ENCODE measurements around the gene FBXL19. TPM values are rescaled to one million over a fixed set of nuclear protein-coding genes. Genes with fewer than 3 reads are reported as not detected.

FBXL19 gene
- total and polyA plus RNA-seq, 2 of the 13 experiments (the other 11 are each of a cell fraction or from before 2014, with no cell fraction given): 6.0 to 13.7 TPM

GRCh38 chr16:30896889-30897733 lies 26.3 kb upstream of the FBXL19 start (continued):
- TF ChIP-seq GFI1 (CRISPR knock-in tag; IDR thresholded peaks at IDR 0.05; ENCODE audit: borderline replicate concordance): no peak
- TF ChIP-seq MAX (IDR thresholded peaks at IDR 0.05): 0 out of 2 replicates have a peak, but pooled peaks have one; percentile 34
- TF ChIP-seq ZNF414 (CRISPR knock-in tag; IDR thresholded peaks at IDR 0.05): no peak; the same call in 1 of the 2 replicates
- TF ChIP-seq ZNF230 (CRISPR knock-in tag; IDR thresholded peaks at IDR 0.05): peak; percentile 66; the same call in 1 of the 2 replicates
- TF ChIP-seq FOSL2 (CRISPR knock-in tag; IDR thresholded peaks at IDR 0.05): peak; percentile 57; the same call in 1 of the 2 replicates
- TF ChIP-seq U2AF1 (optimal IDR thresholded peaks at IDR 0.05; ENCODE audit: low read depth, low read length): no peak
- TF ChIP-seq RBM22 (optimal IDR thresholded peaks at IDR 0.05; ENCODE audit: low read length): no peak
- peak; percentile 99 for TF ChIP-seq CREM (IDR thresholded peaks at IDR 0.05)
- TF ChIP-seq CREM (CRISPR knock-in tag; IDR thresholded peaks at IDR 0.05): no peak
- 0 out of 2 replicates have a peak, but pooled peaks have one; percentile 37 for TF ChIP-seq ELF4 (CRISPR knock-in tag; IDR thresholded peaks at IDR 0.05; ENCODE audit: borderline replicate concordance)
- TF ChIP-seq JUNB (CRISPR knock-in tag; IDR thresholded peaks at IDR 0.05; ENCODE audit: borderline replicate concordance): no peak
- no peak for TF ChIP-seq NAIF1 (CRISPR knock-in tag; IDR thresholded peaks at IDR 0.05; ENCODE audit: borderline replicate concordance)
- TF ChIP-seq ZFX (CRISPR knock-in tag; IDR thresholded peaks at IDR 0.05; ENCODE audit: low read depth): peak; percentile 22; the same call in 1 of the 2 replicates
- 0 out of 2 replicates have a peak, but pooled peaks have one; percentile 30 for TF ChIP-seq ZNF580 (CRISPR knock-in tag; IDR thresholded peaks at IDR 0.05; ENCODE audit: borderline replicate concordance, low read depth)
- no peak for TF ChIP-seq RNF2 (conservative IDR thresholded peaks at IDR 0.05; ENCODE audit: low read depth)
- TF ChIP-seq GABPB1 (CRISPR knock-in tag; IDR thresholded peaks at IDR 0.05): peak; percentile 92
- no peak for TF ChIP-seq UBTF (CRISPR knock-in tag; IDR thresholded peaks at IDR 0.05)
- TF ChIP-seq HBP1 (CRISPR knock-in tag; IDR thresholded peaks at IDR 0.05; ENCODE audit: low read depth): no peak
- TF ChIP-seq MEIS2 (CRISPR knock-in tag; IDR thresholded peaks at IDR 0.05): 0 out of 2 replicates have a peak, but pooled peaks have one; percentile 51
- no peak for TF ChIP-seq KAT2B (IDR thresholded peaks at IDR 0.05; ENCODE audit: borderline replicate concordance, low read depth, low read length)
- no peak for TF ChIP-seq ZNF746 (CRISPR knock-in tag; IDR thresholded peaks at IDR 0.05)
- TF ChIP-seq ZNF605 (CRISPR knock-in tag; IDR thresholded peaks at IDR 0.05): no peak
- peak; percentile 5; the same call in 1 of the 2 replicates for TF ChIP-seq ZGPAT (CRISPR knock-in tag; IDR thresholded peaks at IDR 0.05)
- no peak for TF ChIP-seq SMYD3 (CRISPR knock-in tag; IDR thresholded peaks at IDR 0.05)

Measured in HepG2 (cell line).